DMS114 treated with DMSO at 0.1 percent for 48 hours (cell line): ENCODE results near the gene NDUFS1.

Experiments
- DNase-seq: peaks from one replicate; lab custom pipeline; 2025; ENCODE audit not compliant: unreplicated experiment; lab: John Stamatoyannopoulos, UW

The NDUFS1 gene

DNA sequence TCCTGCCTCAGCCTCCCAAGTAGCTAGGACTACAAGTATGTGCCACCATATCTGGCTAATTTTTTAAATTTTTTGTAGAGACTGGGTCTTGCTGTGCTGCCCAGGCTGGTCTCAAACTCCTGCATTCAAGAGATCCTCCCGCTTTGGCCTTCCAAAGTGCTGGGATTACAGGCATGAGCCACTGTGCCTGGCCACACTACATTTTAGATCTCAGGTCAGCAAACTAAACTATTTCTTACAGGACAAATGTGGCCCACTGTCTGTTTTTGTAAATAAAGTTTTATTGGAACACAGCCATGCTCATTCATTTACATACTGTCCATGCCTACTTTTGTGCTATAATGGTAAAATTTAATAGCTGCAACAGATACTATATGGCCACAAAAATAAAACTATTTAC is 91.0 kb downstream of the NDUFS1 start:
- DNase-seq = no peak
